Measurements from ENCODE around the gene CRELD2.

The CRELD2 gene

DNA sequence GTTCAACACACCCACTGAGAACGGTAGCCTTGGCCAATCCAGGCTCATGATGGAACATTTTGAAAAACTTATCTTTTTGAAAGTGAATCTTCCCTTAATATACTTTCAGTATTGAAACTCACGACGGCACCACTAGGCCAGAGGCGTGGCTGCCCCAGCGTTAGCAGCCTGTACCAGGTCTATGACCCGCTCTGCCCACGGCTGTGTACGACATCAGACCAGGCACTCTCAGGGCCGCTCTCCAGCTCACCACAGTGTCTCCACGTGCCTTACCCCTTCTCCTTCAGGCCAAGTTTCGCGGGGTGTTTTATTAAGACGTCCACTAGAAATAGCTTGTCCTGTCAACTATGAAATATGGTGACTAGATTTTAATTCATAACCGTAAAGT is 31.4 kb upstream of the CRELD2 start:
- no peak for DNase-seq (ENCODE audit: low read depth, low spot score)

DNA sequence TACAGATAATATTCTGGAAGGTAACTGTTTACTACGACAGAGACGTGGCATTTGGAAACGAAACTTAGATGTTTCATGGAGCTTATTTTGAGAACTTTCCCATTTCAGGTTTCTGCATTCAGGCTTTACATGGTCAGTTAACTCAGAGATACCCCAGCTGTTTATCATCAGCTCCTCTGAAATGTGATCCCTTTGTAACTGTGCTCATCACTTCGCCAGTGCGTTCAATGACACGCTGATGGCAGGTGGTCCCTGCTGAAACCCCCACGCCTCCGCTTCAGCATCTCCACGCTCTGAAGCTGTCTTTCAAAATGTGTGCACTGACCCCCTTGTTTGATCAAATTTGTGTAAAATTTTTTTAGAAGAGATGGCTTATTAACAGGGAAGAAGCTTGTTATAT is 30.7 kb upstream of the CRELD2 start:
- DNase-seq (ENCODE audit: low read depth, low spot score) = no peak

DNA sequence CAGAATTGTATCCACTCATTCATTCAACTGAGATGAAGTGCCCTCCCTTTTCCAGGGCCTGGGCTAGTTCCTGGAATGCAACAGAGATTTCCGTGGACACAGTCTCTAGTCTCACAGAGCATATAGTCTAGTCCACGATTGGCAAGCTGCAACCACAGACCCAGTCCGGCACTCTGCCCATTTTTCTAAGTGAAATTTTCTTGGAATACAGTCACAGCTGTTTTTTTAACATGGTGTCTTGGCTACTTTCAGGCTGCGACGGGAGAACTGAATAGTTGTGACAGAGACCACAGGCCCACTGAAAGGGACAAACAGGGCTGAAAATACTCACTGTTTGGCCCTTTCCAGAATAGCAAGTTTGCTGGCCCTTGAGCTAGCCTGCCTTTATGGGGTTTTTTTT is 29.4 kb upstream of the CRELD2 start:
- DNase-seq (ENCODE audit: low read depth, low spot score) = no peak

DNA sequence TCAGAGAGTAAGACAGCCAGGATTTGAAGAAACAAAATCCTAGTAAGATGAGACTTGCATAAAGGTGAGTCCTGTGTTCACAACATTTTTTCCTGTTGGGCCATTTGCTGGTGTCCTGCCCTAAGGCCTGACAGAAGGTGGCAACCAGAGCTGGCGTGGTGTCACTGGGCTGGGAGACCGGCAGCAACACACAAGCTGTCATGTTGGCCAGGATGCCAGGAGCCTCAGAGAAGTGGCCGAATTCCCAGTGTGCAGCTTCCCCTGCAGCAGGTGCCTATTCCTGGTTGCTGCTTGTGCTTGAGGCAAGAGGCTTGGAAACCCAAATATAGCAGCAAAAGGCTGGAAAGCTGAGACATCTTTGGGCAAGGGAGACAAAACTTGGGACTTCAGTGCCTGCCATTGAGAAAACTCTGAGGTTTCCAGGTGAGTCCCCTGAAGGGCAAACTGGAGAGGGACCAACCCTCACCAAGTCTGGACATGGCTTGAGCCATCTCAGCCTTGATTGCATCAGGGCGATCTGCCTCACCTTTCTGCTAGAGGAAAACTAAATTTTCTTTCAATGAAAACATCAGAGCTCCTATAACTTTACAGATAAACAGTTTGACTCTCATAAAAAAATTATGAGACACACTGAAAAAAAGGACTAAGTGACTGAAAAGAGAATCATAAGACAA is 26.1 kb upstream of the CRELD2 start:
- no peak for DNase-seq (ENCODE audit: low read depth, low spot score)

DNA sequence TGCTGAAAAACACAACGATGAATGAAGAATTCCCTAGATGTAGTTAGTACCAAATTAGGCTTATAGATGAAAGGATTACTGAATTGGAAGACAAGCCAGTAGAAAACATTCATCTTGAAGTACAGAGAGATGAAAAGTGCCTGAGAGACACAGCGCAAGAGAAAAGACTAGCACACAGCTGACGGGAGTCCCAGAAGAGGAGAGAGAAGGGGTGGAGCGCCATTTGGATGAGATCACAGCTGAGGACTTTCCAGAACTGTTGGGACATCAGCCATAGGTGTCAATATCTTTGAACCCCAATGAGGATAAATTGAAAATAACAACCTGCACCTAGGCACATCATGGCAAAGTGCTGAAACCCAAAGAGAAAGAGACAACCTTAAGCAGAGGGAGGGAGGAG is 25.4 kb upstream of the CRELD2 start:
- DNase-seq (ENCODE audit: low read depth, low spot score) = no peak

DNA sequence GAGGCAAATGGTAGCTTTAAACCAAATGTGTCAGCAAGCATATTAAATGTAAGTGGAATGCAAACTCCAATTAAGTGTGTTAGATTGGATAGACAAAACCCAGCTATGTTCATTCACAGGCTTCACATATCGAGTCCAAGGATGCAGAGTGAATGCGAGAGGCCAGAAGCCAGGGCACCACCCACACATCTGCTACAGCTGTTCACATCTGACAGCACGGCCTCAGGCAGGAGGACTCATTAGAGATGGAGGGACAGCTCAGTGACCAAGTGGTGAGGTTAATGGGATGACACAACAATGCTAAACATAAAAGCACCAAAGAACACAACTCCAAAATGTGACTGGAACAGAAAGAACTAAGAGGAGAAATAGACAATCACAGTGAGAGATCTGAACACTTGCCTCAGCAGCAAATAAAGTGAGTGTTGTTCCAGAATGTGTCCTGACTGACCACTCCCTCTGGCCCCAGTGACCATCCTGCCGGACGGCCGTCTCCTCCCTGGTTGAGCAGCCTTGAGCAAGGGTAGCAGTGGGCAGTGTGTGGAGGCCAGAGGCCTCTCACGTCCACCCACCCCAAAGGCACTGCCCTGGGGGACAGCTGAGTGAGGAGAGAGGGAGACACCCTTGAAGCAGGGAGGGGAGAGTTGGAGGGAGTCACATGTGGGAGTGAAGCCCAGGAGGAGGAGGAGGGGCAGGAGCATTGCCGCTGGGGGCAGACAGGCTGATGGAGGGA is 23.9 kb upstream of the CRELD2 start:
- no peak for DNase-seq (ENCODE audit: low read depth, low spot score)

DNA sequence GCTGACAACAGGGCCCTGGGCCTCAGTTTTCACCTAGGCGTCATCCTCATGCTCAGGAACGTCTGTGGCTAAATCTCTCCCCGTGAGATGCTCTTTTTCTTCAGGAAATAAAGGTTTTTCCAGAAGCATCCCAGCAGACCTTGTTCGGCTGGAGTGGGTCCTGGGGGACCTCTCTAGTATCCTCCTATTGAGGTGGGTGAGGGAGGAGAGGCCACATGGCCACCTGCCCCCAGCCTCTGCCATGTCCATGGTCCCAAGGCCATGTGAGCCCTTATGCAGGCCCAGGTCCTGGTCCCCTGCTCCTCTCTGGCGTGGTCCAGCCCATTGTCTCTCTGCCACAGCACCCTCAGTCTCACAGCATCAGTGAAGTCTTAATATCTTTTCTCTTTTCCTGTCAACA is 22.2 kb upstream of the CRELD2 start:
- no peak for DNase-seq (ENCODE audit: low read depth, low spot score)

DNA sequence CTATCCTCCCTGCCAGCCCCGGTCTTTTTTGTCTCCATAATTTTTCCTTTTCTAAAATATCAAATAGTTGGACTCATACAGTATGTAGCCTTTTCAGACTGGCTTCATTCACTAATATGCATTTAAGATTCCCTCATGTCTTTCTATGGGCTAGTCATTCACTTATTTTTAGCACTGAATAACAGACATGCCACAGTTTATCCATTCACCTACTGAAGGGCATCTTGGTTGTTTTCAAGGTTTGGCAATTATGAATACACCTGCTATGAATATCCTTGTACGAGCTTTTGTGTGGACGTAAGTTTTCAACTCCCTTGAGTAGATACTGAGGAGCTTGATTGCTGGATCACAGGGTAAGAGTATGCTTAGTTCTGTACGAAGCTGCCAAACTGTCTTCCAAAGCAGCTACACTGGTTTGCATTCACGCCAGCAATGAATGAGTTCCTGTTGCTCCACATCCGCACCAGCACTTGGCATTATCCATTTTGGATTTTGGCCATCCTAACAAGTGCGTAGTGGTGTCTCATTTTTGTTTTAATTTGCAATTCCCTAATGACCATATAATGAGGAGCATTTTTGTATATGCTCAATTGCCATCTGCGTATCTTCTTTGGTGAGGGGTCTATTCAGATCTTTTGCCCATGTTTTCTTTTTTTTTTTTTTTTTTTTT is 21.3 kb upstream of the CRELD2 start:
- no peak for DNase-seq (ENCODE audit: low read depth, low spot score)

DNA sequence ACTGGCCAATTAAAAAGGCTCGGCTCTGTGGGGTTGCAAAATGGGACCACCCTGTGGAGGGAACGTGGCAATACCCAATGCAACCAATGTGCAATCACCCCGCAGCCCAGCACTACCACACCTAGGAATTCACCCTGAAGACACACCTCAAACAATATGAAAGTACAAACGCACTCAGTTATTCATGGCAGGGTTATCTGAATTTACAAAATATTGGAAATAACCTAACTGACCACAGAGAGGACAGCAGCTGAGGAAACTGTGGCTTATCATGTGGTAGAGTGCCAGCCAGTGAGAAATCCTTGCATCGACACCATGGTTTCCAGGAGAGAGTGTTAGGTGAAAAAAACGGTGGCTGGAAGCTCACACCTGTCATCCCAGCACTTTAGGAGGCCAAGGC is 18.9 kb upstream of the CRELD2 start:
- no peak for DNase-seq (ENCODE audit: low read depth, low spot score)

DNA sequence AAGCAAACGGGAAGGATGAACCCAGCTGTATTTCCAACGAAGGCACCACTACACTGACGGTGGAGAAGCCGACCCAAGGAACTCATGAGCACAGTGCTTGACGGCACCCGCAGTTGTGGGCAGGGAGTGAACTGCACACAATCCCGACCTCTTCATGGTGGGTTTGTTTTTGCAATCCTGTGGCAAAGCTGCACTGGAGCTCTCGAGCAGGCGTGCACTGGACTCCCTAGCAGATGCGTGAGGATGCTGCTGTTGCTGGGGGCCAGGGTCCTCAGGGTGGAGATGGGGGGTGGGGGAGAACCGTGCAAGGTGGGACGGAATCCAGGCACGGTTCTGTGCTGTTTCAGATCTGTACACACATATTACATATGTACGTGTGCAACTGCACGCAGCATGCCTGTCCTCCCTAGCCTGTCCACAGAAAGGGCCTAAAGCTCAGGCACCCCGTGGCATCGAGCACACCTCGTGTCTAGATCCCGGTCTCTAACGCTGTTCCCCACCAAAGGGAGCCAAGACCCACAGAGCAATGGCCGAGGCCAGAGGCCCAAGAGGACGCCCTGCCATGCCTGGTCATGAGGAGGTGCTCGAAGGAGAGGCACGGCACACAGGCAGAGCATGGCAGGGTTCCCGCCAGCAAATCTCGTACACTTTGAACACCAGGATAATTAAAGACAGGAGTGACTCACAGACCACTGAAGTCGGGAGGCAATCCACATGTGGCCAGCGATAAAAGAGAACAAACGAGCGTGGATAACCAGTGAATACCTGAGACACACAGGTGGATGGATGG is 17.8 kb upstream of the CRELD2 start:
- no peak for DNase-seq (ENCODE audit: low read depth, low spot score)

DNA sequence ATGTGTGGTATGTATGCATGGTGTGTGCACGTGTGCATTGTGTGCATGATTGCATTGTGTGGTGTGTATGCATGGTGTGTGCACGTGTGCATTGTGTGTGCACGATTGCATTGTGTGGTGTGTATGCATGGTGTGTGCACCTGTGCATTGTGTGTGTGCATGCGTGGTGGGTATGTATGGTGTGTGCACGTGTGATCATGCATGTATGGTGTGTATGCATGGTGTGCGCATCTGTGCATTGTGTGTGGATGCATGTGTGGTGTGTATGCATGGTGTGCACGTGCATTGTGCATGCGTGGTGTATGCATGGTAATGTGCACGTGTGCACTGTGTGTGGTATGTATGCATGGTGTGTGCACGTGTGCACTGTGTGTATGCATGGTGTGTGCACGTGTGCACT is 17.0 kb upstream of the CRELD2 start:
- no peak for DNase-seq (ENCODE audit: low read depth, low spot score)

DNA sequence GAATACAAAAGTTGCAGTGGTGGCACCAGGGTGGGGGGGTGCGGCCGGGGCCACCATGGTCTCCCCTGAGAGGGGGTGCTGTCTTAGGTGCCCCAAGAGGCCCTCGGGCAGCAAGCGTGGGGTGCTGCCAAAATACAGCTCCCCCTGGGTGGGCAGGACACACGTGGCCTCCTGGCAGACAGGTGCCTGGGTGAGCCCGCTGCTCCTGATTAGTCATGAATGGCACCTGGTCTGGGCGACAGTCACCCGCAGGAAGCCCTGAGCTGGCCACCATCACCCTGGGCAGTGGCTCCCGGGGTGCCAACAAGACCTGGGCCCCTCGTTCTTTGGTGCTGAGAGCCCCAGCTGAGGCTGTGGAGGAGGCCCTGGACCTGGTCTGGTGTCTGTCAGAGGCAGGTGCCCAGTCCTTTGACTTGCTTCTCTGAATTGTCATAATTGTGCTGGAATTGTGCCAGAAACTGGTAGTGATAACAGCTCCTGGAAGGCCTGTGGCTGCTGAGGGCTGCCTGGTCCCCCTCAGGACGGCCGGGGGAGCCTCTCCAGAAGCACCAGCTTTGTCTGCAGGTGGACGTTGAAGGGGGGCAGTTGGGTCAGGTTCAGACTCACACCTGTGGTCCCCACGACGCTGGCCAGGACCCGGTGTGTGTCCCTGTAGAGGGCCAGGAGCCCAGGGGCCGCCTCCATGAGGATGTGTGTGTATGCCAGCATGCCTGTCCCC is 15.0 kb upstream of the CRELD2 start:
- DNase-seq (ENCODE audit: low read depth, low spot score) = no peak

DNA sequence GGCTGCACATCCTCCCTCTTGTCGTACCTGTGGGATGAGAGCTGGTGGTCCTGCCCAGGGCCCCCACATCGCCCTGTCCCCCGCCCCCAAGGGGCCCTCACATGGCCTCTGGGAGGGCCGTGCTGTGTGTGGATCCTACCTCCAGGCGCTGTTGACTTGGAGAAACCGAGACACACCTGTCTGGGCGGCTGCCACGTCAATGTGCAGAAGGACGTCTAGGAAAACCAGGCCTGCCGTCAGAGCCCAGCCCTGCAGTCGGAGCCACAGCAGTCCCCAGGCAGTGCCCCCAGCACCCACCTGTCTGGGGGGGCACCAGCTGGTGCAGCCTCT is 14.4 kb upstream of the CRELD2 start:
- DNase-seq (ENCODE audit: low read depth, low spot score) = no peak

DNA sequence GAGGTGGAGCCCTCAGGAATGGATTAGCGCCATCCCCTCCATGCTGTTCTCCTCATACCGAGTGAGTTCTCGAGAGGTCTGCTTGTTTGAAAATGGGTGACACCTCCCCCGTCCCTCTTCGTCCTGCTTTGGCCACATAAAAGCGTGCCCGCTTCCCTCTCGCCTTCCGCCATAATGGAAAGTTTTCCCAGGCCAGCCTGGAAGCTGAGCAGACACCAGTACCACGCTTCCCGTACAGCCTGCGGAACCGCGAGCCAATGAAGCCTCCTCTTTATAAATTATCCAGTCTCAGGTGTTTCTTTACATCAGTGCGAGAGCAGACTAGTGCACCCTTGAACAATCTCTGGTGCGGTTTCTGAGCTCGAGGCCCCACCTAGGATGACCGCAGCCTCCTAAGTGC is 13.0 kb upstream of the CRELD2 start:
- no peak for DNase-seq (ENCODE audit: low read depth, low spot score)

DNA sequence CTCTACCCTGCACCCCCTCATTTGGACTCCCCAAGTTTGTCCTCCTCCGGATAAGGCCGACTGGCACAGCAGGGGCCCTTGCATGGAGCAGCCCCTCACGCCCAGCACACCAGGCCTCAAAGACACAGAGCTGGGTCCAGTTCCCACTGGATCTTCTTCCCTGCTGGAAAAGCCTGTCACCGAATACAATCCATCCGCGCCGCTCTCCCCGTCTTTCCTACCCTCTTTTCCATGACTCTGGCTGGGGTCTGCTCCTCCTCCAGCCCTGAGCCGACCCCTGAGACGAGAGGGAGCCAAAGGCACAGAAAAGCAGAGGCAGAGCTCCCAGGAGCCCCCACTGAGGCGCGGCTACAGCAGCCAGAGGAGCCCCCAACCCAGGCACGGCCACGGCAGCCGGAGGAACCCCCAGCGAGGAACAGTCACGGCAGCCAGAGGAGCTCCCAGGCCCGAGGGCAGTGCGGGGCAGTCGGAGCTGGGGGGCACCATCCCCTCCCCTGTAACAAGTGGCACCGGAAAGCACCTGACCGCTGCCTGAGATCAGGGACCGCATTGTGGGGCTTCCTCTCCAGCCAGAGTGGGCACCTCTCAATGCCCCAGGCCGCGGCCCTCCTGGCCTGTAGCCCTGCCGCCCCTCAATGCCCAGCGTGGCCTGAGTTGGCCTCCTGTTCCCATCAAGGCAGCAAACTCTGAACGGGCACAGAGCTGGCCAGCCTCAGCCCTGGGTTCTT is 12.2 kb upstream of the CRELD2 start:
- no peak for DNase-seq (ENCODE audit: low read depth, low spot score)

DNA sequence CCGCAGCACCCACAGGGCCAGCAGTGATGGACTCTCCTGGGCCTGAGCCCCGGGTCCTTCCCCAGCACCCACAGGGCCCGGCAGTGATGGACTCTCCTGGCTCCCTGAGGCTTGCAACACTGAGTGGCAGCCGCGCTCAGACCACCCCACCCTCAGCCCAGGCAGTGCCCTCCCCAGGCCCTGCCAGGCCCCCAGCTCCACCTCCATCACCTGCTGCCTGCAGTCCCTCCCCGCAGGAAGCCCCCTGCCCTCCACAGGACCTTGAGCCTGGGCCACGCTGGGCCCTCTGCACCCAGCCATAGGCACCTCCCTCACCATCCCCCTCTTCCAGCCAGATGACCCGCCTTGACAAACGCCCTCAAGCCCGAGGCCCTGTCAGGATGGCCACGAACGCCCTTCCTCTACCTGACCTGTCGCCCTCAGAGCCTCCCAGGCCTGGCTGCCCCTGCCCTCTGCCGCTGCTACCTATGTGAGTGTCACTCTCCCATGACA is 11.6 kb upstream of the CRELD2 start:
- DNase-seq (ENCODE audit: low read depth, low spot score) = no peak

DNA sequence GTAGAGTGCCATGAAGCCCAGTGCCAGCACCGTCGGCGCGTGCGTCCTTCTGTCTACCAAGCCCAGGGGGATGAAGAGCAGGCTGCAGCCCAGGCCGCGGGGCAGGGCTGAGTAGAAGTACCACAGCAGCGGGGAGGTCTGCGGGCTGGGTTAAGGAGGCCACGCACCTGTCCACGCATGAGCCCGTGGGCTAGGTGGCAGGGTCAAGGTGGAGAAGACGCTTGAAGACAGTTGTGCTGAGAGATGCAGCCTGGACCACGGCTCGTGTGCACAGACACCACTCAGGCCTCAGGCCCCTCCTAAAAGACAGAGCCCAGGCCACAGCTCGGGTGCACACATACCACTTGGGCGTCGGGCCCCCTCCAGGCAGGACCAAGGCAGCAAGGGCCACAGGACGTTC is 10.6 kb upstream of the CRELD2 start:
- no peak for DNase-seq (ENCODE audit: low read depth, low spot score)

DNA sequence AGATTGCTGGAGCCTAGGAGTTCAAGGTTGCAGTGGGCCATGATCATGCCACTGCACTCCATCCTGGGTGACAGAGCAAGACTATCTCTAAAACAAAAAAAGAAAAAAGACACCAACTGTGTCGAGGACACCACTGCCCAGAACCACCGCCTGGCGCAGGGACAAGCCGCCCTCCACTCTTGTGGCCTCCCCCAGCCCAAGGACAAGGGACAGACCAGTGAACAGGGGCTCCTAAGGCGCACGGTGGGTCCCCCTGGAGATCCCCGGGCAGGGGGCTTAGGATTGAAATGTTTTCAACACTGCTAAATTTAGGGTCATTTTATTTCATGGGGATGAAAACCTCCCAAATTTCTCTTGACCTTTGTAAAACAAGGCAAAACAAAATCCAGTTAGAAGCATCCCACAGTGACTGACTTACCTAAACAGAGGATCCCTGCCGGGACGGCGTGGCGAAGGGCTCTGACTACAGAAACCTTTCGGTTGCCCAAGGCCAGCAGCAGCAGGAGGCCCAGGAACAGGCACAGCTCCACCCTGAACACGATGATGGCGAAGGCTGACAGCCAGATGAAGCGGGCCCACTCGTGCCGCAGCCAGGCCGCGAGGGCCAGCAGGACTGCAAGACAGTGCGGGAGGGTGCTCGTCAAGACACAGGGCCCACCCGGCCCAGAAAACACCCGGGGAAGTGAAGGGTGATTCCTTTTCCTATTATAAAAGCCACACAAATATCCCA is 8.8 kb upstream of the CRELD2 start:
- no peak for DNase-seq (ENCODE audit: low read depth, low spot score)

DNA sequence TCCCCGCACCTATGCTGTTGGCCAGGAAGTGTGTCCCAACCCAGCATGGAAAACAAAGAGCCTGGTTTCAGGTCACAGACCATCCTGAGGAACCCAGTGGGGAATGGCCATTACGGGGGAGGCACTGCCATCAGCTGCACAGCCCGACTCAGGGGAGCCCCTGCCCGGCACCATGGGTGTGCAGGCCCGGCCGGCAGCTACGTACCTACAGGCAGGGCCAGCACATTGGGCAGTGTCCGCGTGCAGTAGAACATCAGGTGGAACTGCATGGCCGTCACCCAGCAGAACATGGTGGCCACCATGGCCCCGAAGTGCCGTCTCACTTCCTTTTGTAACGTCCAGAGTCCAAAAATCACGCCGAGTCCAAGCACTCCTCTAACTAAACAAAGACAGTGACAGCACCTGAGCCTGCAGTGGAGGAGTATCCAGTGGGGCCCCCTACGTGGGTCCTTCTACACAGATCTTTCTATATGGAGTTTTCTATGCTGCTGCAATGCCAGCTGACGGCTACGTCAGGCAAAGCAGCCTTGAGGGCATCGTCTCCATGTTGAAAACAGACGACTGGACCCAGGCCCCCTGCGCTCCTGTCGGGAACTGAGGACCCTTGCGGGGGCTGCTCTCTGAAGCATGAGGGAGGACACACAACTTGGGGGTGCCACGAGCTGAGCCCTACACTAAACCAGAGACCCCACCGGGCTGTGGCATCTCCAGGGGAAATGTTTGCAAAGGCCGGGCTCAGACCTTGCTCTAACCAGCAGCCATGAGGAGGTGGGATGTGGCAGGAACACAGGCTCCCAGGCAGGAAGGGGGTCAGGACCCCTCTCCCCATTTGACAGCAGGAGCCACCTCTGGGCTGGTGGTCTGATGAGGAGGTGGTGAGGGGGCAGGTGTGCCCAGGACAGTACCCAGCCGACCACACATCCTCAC is 7.9 kb upstream of the CRELD2 start:
- no peak for DNase-seq (ENCODE audit: low read depth, low spot score)

Measured in iPS DF 19.7 (cell line).